Spleen (tissue), 13 donors: ENCODE data around the gene CX3CR1. TPM values are rescaled to one million over a fixed set of nuclear protein-coding genes. Genes with fewer than 3 reads are reported as not detected.

Source experiments
- DNase-seq: peaks from one replicate; pipeline ENCODE4 v3.0.0-alpha.2; 2020
- H3K27ac ChIP-seq, 8 donors: fragments of 200-600 bp; sonication (generic) in 7 of 8; 1 replicate in 4 of 8; 2 replicates in 4 of 8; pipeline versions ENCODE4 v1.5.0 to v1.8.0; 2016 to 2021; ENCODE audit warnings: inconsistent platforms in 4 of 8, mild to moderate bottlenecking in 4 of 8, moderate library complexity in 1 of 8
- H3K27me3 ChIP-seq, 7 donors: fragments of 200-600 bp; sonication (generic) in 6 of 7; replicated peaks in 1 of 7; 1 replicate in 4 of 7; 2 replicates in 3 of 7; pipeline versions ENCODE4 v1.5.0 to v1.8.0; 2016 to 2021; ENCODE audit warnings: inconsistent platforms in 3 of 7, mild to moderate bottlenecking in 1 of 7
- H3K36me3 ChIP-seq, 6 donors: fragments of 200-600 bp; sonication (generic) in 5 of 6; 1 replicate in 4 of 6; 2 replicates in 2 of 6; pipeline versions ENCODE4 v1.5.0 to v1.8.0; 2016 to 2021; ENCODE audit warnings: inconsistent platforms in 2 of 6
- H3K4me1 ChIP-seq, 6 donors: fragments of 200-600 bp; sonication (generic) in 5 of 6; 1 replicate in 3 of 6; 2 replicates in 3 of 6; pipeline versions ENCODE4 v1.5.0 to v1.8.0; 2016 to 2021; ENCODE audit warnings: inconsistent platforms in 3 of 6
- H3K4me3 ChIP-seq, 8 donors: fragments of 200-600 bp; sonication (generic) in 7 of 8; 1 replicate in 4 of 8; 2 replicates in 4 of 8; pipeline versions ENCODE4 v1.5.0 to v1.8.0; 2016 to 2021; ENCODE audit warnings: inconsistent platforms in 4 of 8, mild to moderate bottlenecking in 4 of 8, moderate library complexity in 2 of 8
- H3K9me3 ChIP-seq, 8 donors: fragments of 200-600 bp; sonication (generic) in 7 of 8; 1 replicate in 4 of 8; 2 replicates in 4 of 8; pipeline versions ENCODE4 v1.5.0 to v1.8.0; 2016 to 2021; ENCODE audit warnings: inconsistent platforms in 4 of 8
- POLR2A ChIP-seq, 3 donors: fragments of 450-650 bp; IDR thresholded peaks; one replicate each; pipeline ENCODE4 v1.5.1; 2017; ENCODE audit warnings: antibody characterized with exemption in 3 of 3, mild to moderate bottlenecking in 1 of 3
- POLR2AphosphoS5 ChIP-seq, 3 donors: sonication (generic); formaldehyde crosslinking; IDR thresholded peaks; one replicate each; pipeline ENCODE4 v1.5.1; 2017; ENCODE audit warnings: antibody characterized with exemption in 3 of 3
- WGBS, 5 donors: extraction: QIAGEN DNeasy Blood & Tissue Kit in 3 of 5; methylation state at CpG; one replicate each; pipeline versions ENCODE4 v1.1.5 to v1.1.7; 2013 to 2018; 5-methylcytosine and 5-hydroxymethylcytosine counted together
- intact Hi-C: fragments of 100-400 bp; cut with DNase I; formaldehyde crosslinking; loops from one replicate; pipeline ENCODE4 v1.15.0; 2023; ENCODE audit warnings: low total_unique reads
- long read RNA-seq, 2 donors: transcript quantifications; one replicate each; lab custom pipeline, GENCODE V29; 2026
- polyA plus RNA-seq, 3 donors: library from polyadenylated mRNA; stranded (reverse); fragments of 200-250 nt; gene quantifications; one replicate each; pipeline ENCODE4 v1.2.1, GENCODE V29; 2013
- total RNA-seq, 7 donors: library from RNA; depleted of rRNA in 3 of 7; stranded (reverse); fragments of >200 nt in 3 of 7; fragmentation: NEBNext Ultra II Directional in 4 of 7; extraction: Animal tissue kit (Norgen Biotek cat#: 25700) in 4 of 7; gene quantifications; one replicate each; pipeline versions ENCODE4 v1.1.0 to v1.2.1, GENCODE V29; 2016 to 2021
- TF ChIP-seq, protein P1 (sequence below), 11 experiments: fragments of 200-600 bp in 7 of 11; fragments of 450-650 bp in 4 of 11; sonication (generic) in 4 of 11; IDR thresholded peaks in 8 of 11; conservative IDR thresholded peaks in 3 of 11; 1 replicate in 7 of 11; 2 replicates in 4 of 11; pipeline versions ENCODE4 v1.4.0 to v1.8.0; 2016 to 2021; ENCODE audit warnings: antibody characterized with exemption in 11 of 11, inconsistent platforms in 4 of 11, mild to moderate bottlenecking in 1 of 11
- donor health status: healthy with polysubstance abuse.
- donor health status: DM: no; HTN: no; CAD: no; lungs with moderate emphysema.
- donor health status: DM: no; HTN: no; CAD: no.
- donor health status: Bipolar disorder and iron deficiency.
- donor health status: healthy.
- donor health status: DM: no; HTN: no; CAD: no.
- donor health status: DM: yes; HTN: yes; CAD: no.

The CX3CR1 gene, protein sequence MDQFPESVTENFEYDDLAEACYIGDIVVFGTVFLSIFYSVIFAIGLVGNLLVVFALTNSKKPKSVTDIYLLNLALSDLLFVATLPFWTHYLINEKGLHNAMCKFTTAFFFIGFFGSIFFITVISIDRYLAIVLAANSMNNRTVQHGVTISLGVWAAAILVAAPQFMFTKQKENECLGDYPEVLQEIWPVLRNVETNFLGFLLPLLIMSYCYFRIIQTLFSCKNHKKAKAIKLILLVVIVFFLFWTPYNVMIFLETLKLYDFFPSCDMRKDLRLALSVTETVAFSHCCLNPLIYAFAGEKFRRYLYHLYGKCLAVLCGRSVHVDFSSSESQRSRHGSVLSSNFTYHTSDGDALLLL
- total RNA-seq (10 to 100 TPM in 2 of 7 donors, 1 to 10 TPM in 5; 5.1 to 15.0 (median 7.2) TPM), polyA plus RNA-seq (under 1 TPM; 0.09 to 0.80 (median 0.35) TPM)
- long read RNA-seq, donor 1, partial matches to known transcripts = 0 of 2 reads
- long read RNA-seq, donor 1, other reads (novel, unspliced or antisense) = 0 of 2 reads
- long read RNA-seq, donor 2, partial matches to known transcripts = 0 of 1 reads
- long read RNA-seq, donor 2, other reads (novel, unspliced or antisense) = 0 of 1 reads

DNA sequence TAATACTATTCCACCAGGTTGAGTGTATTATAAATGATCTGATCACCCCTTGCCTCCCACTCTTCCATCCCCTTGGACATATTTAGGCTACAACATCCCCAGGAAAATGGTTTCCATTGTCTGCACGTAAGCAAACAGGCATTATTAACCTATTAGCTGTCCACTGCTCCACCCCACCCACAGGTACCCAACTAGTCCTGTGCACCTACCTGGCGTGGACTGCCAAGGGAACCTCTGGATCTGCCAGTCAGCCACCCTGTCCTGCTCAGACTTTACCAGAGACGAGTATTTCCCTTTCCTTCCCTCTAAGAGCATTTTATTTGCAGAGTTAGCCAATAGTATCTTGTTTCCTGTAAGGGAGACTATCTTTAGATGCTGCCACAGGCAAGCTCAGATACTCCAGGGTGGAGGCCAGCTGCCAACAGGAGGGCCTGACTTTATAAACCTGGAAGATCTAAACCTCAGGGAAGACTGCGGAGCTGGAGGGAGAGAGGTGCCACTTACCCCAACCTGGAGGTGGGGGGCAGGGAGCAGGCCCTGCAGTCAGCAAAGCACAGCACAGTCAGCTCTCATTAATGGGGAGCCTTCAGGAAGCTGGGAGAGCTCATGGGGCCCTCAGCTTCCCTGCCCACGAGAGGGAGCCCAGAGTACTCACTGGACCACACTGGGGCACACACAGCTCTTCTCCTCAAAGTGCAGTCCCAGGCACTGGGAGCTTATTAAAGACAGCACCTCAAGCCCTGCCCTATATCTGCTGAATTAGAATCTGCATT lies at the start of gene CX3CR1:
TSS of gene CX3CR1 (minus strand) at position 292 of the 773 bp plus-strand sequence. CDS start 13,527 bp downstream, outside the sequence.
- peaks cover 0 to 55% (median 28%) of the 10 kb centered on the region in 6 donors for H3K4me1 ChIP-seq
- WGBS, 5 donors = 45 to 56% (median 48%) methylated on average over 4 to 5 of the region's 5 CpGs
- peaks cover 0 to 5% (median 0%) of the 10 kb centered on the region in 7 donors for H3K27me3 ChIP-seq

DNA sequence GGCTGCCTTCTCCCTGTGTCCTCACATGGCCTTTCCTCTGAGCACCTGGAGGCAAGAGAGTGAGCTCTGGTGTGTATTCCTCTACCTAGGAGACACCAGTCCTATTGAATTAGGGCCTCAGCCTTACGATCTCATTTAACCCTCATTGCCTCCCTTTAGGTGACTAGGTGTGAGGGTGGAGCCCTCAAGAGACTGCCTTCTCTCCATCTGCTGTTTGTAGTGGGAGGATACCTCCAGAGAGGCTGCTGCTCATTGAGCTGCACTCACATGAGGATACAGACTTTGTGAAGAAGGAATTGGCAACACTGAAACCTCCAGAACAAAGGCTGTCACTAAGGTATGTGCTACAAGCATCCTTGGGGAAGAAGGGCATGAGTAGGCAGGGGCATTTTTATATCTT lies 49.7 kb upstream of the CX3CR1 start, which contains the start of gene CCR8:
TSS of gene CCR8 (plus strand) at position 217 of the 400 bp plus-strand sequence. CDS start 2,623 bp downstream, outside the sequence.
- H3K9me3 ChIP-seq = no peaks in the 10 kb centered on the region
- H3K4me1 ChIP-seq = no peaks in the 10 kb centered on the region
- intact Hi-C loops = no loop called here
- no peak for TF ChIP-seq POLR2A (IDR thresholded peaks at IDR 0.05)
- TF ChIP-seq, protein P1, sequence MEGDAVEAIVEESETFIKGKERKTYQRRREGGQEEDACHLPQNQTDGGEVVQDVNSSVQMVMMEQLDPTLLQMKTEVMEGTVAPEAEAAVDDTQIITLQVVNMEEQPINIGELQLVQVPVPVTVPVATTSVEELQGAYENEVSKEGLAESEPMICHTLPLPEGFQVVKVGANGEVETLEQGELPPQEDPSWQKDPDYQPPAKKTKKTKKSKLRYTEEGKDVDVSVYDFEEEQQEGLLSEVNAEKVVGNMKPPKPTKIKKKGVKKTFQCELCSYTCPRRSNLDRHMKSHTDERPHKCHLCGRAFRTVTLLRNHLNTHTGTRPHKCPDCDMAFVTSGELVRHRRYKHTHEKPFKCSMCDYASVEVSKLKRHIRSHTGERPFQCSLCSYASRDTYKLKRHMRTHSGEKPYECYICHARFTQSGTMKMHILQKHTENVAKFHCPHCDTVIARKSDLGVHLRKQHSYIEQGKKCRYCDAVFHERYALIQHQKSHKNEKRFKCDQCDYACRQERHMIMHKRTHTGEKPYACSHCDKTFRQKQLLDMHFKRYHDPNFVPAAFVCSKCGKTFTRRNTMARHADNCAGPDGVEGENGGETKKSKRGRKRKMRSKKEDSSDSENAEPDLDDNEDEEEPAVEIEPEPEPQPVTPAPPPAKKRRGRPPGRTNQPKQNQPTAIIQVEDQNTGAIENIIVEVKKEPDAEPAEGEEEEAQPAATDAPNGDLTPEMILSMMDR (IDR thresholded peaks at IDR 0.05 in 8 of 11, conservative IDR thresholded peaks at IDR 0.05 in 3 of 11) = no peak
- TF ChIP-seq POLR2AphosphoS5 (IDR thresholded peaks at IDR 0.05) = no peak
- 64 to 78% (median 68%) methylated on average over 1 of the region's 1 CpG for WGBS, 5 donors
- no peak within 1 kb of the TSS for H3K4me3 ChIP-seq
- H3K27ac ChIP-seq = no peak within 1 kb of the TSS
- no peaks in the 10 kb centered on the region for H3K36me3 ChIP-seq
- H3K27me3 ChIP-seq = no peaks in the 10 kb centered on the region
- DNase-seq = no peak

More for the DNA sequence above, at the start of gene CX3CR1:
- H3K27ac ChIP-seq = peak within 1 kb of the TSS in 3 of 8 donors; percentile 42 to 70 (median 54)
- H3K9me3 ChIP-seq = no peaks in the 10 kb centered on the region
- intact Hi-C loops = no loop called here
- no peaks in the 10 kb centered on the region for H3K36me3 ChIP-seq
- no peak for DNase-seq
- peak within 1 kb of the TSS in 3 of 8 donors; percentile 2 to 42 (median 5) for H3K4me3 ChIP-seq
- TF ChIP-seq POLR2A (IDR thresholded peaks at IDR 0.05) = no peak
- TF ChIP-seq, protein P1 (IDR thresholded peaks at IDR 0.05 in 8 of 11, conservative IDR thresholded peaks at IDR 0.05 in 3 of 11) = no peak
- no peak for TF ChIP-seq POLR2AphosphoS5 (IDR thresholded peaks at IDR 0.05)

DNA sequence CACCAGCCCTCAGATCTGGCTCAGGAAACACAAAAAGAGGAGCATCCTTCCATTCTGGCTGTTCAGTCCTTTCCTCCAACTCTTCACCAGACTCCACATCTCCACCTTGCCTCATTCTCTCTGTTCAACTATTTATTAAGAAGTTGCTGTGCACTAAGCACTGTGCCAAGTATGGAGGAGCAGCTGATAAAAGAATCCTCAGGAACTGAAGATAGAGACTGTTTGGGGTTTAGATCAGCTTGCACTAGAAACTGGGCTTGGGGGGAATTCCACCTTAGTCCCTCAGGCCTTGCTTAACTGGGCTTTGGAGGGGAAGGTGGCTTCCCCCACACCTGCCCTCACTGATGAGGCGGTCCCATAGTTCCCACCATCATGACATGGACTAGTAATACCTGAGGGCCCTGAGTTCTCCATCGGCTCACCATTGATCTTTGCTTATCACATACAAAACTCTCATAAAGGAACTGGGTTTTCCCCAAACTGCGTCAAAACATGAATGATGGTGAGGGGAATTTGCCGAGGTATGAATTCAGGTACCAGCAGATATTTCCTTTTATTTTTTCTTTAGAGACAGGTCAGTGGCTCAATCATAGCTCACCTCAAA lies 48.0 kb upstream of the CX3CR1 start:
- Histone ChIP-seq H3K27ac (no peak overlapping the region), H3K27me3 (no peaks in the 10 kb centered on the region), H3K4me3 (no peak overlapping the region), H3K9me3 (no peaks in the 10 kb centered on the region), H3K4me1 (no peaks in the 10 kb centered on the region), H3K36me3 (no peaks in the 10 kb centered on the region)
- no peak for DNase-seq
- TF ChIP-seq, protein P1 (IDR thresholded peaks at IDR 0.05 in 8 of 11, conservative IDR thresholded peaks at IDR 0.05 in 3 of 11) = no peak
- no peak for TF ChIP-seq POLR2A (IDR thresholded peaks at IDR 0.05)
- no peak for TF ChIP-seq POLR2AphosphoS5 (IDR thresholded peaks at IDR 0.05)
- 66 to 83% (median 78%) methylated on average over 4 of the region's 4 CpGs for WGBS, 5 donors
- intact Hi-C loops = no loop called here
